ENCODE measurements around the gene FAM117B. TPM values are rescaled to one million over a fixed set of nuclear protein-coding genes. Genes with fewer than 3 reads are reported as not detected.

The FAM117B gene
- total RNA-seq, 1 experiment from 2014 or later: 24.0 TPM

- Histone ChIP-seq H3K79me1 (ENCODE audit: insufficient read depth, low read depth, low read length, poor library complexity, severe bottlenecking) (no peaks in the 10 kb centered on the region), H3K56ac (ENCODE audit: insufficient read length, low read depth, low read length) (no peak overlapping the region), H2BK5ac (ENCODE audit: insufficient read length, low read length) (no peak overlapping the region), H2AFZ (ENCODE audit: low read length) (no peak overlapping the region), H3K4ac (ENCODE audit: low read depth, low read length) (no peak overlapping the region), H4K20me1 (ENCODE audit: control insufficient read depth, insufficient read depth, insufficient read length) (no peaks in the 10 kb centered on the region), H3K18ac (ENCODE audit: insufficient read length, low read depth, low read length) (no peak overlapping the region), H4K91ac (ENCODE audit: insufficient read length, low read depth, low read length) (no peak overlapping the region), H2BK15ac (ENCODE audit: low read depth, low read length) (no peak overlapping the region), H2BK12ac (ENCODE audit: insufficient read length, low read depth, low read length) (no peak overlapping the region), H3K9me3 (ENCODE audit: control insufficient read depth, low read depth, low read length) (no peaks in the 10 kb centered on the region), H2AK5ac (ENCODE audit: insufficient read length, low read length) (no peak overlapping the region), H3K23ac (ENCODE audit: insufficient read length, low read depth, low read length) (no peak overlapping the region), H3K14ac (ENCODE audit: insufficient read depth, low read length) (no peak overlapping the region), H4K5ac (ENCODE audit: insufficient read length, low read depth, low read length) (no peak overlapping the region), H3K27me3 (ENCODE audit: insufficient read depth, low read length) (no peaks in the 10 kb centered on the region), H3K27ac (ENCODE audit: insufficient read length, low read depth, low read length) (no peak overlapping the region), H3K79me2 (ENCODE audit: insufficient read depth, low read length) (no peaks in the 10 kb centered on the region), H3K23me2 (ENCODE audit: insufficient read length, low read depth, low read length, poor library complexity, severe bottlenecking) (no peaks in the 10 kb centered on the region), H3K9ac (ENCODE audit: extremely low read depth, insufficient read length, low read length) (no peak overlapping the region), H3K4me1 (ENCODE audit: insufficient read depth, low read length) (no peaks in the 10 kb centered on the region), H3T11ph (ENCODE audit: low read length) (no peak overlapping the region), H3K4me2 (ENCODE audit: insufficient read depth, insufficient read length, low read length) (no peak overlapping the region), H2BK20ac (ENCODE audit: low read depth, low read length, poor library complexity, severe bottlenecking) (no peak overlapping the region), H2BK120ac (ENCODE audit: low read depth, low read length, poor library complexity, severe bottlenecking) (no peak overlapping the region), H4K8ac (replicated peaks; ENCODE audit: insufficient read length, low read depth, low read length) (no peak overlapping the region)
- DNase-seq: no peak
- Mint-ChIP-seq H3K4me3 (no peak overlapping the region), H3K4me1 (peaks cover 17% of the 10 kb centered on the region in 2 experiments), H3K9me3 (no peaks in the 10 kb centered on the region), H3K27me3 (ENCODE audit: low read depth) (no peaks in the 10 kb centered on the region), H3K27ac (peak overlapping the region in 1 of 3 experiments; percentile 53; a peak in 1 of 7 replicates), H3K36me3 (ENCODE audit: insufficient read depth in 1 of 3, low read depth in 3 of 3) (peaks cover 13 to 26% (median 23%) of the 10 kb centered on the region in 3 experiments; a peak in 6 of 7 replicates)
- no peak for TF ChIP-seq CTCF (conservative IDR thresholded peaks at IDR 0.05)
These were observed 133.5 kb downstream of the FAM117B start for GRCh38 chr2:202768273-202768672.

Data from H9 (cell line).